T47D (cell line): ENCODE results near the gene AIF1L.

Experiments
- DNase-seq, 2 experiments: peaks; one replicate each; pipeline versions ENCODE4 v3.0.0 to v3.0.0-alpha.2; 2011 to 2012; ENCODE audit warnings: low read depth in 1 of 2, low spot score in 1 of 2
- JUND ChIP-seq: IDR thresholded peaks from 2 replicates; pipeline ENCODE4 v1.6.1; 2012; ENCODE audit warnings: low read depth
- in situ Hi-C: cut with HindIII; loops from 2 replicates; pipeline ENCODE4 v1.10.0; 2016; ENCODE audit warnings: low sequenced_read_pairs, low pct_unique_long_range_greater_than_20kb

AIF1L gene

GRCh38 chr9:131065599-131065998 is 30.7 kb upstream of the AIF1L start:
- in situ Hi-C loops: no loop called here
- DNase-seq: no peak
- no peak for TF ChIP-seq JUND

DNA sequence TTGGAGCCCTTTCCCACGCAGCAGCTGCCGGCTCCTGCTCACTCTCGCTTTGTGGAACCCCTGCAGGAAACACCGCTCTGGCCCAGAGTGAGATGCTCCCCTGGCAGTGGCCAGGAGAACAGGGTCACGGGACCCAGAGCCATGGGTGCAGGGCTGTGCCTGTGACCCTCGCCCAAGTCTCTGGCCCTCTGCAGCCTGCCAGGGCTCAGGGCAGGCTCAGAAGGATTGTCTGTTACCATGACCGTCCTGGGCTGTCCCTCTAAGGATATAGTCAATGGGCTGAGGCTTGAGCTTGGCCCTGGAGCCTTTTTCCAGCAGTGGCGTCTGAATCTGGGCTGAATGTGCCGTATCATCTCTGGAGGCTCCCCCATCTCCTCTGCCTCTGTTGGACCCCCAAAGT is 28.7 kb upstream of the AIF1L start:
- no peak for DNase-seq
- in situ Hi-C loops: no loop called here
- no peak for TF ChIP-seq JUND

DNA sequence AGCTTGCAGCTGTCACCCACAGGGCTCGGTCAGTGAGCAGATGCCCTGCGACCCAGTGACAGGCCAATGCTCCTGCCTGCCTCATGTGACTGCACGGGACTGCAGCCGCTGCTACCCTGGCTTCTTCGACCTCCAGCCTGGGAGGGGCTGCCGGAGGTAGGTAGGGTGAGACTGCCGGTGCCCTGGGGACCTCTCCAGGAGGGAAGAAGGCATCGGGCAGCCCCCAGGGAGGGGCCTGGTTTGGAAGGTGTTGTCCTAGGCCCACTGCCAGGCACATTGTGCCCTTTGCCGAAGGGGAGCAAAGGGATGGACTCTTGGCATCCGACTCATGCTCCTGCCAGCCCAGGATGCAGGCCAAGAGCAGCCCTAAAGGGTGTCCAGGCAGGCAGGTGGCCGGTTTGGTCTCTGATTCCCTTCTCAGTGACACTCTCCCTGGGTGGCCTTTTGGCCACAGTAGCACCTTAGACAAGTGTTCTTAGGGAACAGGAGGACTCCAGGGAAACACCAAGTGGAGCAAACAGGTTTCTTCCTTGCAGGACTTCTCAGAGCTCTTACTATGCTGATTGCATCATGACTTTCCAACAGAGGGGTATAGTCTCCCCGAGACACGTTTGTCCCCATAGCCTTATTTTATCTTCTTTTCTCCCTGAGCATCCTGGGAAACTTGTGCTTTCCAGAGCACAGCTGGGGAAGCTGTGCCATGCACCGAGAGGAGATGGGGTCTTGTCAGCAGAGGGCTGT is 28.1 kb upstream of the AIF1L start:
- no peak for TF ChIP-seq JUND
- DNase-seq: no peak
- in situ Hi-C loops: no loop called here

DNA sequence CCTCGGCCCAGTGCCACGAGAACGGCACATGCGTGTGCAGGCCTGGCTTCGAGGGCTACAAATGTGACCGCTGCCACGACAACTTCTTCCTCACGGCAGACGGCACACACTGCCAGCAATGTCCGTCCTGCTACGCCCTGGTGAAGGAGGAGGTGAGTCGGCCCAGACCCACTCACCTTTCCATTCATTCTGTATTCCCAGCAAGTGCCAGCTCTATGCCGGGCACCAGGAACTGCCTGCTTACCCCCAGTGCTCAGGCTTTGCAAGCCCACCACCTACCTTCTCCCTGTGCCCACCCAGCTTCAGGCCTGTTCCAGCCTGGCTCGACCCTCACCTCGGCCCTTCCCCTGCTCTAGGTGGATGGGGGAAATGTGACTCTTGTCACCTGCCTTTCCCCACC is 26.6 kb upstream of the AIF1L start:
- TF ChIP-seq JUND: no peak
- in situ Hi-C loops: no loop called here
- no peak for DNase-seq

DNA sequence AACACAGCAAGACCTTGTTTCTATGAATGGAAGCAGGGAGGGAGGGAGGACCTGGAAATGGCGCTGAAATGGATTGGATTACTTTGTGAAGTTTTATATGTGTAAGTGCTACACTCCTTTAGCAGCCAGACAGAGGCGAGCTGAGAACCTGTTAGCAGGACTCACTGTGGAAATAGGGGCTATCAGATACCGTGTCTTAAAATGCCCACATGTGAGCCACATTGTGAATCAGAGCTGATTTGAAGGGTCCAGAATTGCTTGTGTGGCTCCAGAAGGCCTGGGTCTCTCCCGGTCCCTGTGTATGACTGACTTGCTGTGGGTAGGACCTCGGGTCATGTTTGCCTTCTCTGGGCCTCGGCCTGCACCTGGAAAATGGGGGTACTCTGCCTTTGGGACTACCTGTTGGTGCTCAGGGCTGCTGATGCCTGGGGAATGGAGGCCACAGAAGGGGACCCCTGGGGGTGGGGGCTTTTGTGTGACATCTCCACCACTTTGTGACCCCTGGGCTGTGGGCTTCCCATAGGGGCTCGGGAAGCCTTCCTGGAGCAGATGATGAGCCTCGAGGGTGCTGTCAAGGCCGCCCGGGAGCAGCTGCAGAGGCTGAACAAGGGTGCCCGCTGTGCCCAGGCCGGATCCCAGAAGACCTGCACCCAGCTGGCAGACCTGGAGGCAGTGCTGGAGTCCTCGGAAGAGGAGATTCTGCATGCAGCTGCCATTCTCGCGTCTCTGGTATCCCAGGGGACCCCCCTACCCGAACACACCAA is 24.0 kb upstream of the AIF1L start:
- no peak for DNase-seq
- no peak for TF ChIP-seq JUND
- in situ Hi-C loops: no loop called here

DNA sequence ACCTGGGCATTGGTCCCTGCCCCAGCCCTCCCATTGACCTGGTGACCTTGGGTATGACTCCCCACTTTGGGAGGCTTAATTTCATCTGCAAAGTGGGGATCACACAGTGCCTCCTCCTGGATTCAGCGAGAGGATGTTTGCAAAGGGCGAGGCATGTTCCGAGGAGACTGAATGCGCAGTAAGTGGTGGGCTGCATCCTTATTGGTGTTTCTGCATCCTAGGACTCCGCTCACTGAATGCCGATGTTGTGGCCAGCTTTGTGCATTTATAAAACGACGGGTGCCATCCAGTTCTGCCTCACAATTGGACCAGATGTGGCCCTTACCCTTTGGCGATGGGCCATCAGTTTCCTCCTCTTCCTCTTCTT is 23.5 kb upstream of the AIF1L start:
- no peak for DNase-seq
- in situ Hi-C loops: no loop called here
- TF ChIP-seq JUND: no peak

GRCh38 chr9:131076347-131077195 is 19.8 kb upstream of the AIF1L start:
- DNase-seq: no peak
- in situ Hi-C loops: no loop called here
- TF ChIP-seq JUND: no peak

DNA sequence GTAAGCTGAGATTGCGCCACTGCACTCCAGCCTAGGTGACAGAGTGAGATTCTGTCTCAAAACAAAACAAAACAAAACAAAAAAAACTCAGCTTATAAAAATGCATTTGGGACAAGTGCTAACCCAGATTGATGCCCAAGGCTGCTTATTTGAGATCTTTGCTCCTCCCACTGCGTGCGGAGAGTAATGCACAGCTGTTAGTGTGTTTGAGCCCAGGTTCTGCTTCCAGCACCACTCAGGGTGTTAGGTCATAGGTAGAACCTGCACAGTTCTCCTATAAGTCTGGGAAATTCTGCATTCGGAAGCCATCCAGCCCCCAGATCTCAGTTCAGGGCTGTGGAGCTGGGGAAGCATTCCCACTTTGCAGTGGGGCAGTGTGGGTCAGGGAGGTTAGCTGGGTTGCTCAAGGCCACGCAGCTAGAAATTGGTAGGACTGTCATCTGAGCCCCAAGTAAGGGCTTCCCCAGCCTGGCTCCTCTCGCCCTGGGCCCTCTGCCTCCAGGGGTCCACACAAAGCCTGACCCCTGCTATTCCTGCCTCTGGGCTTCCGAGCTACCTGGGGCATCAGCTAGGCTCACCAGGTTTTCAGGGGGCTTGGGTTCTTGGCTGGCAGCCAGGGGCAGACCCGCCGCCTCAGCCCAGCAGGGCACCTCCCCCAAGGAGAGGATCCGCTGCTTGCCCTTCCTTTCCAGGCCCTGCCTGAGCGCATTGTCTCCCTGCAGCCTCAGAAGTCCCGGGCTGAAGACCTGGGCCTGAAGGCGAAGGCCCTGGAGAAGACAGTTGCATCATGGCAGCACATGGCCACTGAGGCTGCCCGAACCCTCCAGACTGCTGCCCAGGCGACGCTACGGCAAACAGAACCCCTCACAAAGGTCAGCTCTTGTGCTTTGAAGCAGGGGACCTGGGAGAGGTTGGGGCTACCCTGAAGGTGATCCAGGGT is 17.6 kb upstream of the AIF1L start:
- TF ChIP-seq JUND: no peak
- DNase-seq: no peak
- in situ Hi-C loops: no loop called here

GRCh38 chr9:131080589-131080988 is 15.7 kb upstream of the AIF1L start:
- DNase-seq: no peak
- in situ Hi-C loops: no loop called here
- TF ChIP-seq JUND: no peak

DNA sequence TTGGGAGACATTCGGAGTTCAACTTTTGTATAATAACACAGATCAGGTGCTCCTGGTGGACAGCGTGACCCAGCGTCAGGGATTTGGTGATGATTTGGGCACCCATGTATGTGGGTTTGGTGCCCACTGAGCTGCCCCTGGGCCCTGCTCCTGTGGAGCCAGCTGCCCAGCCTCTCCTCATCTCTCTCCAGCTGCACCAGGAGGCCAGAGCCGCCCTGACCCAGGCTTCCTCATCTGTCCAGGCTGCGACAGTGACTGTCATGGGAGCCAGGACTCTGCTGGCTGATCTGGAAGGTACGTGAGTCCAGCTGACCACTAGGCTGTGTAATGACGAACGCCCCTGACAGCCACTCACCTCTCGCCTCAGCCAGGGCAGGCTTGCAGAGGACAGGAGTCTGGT is 14.5 kb upstream of the AIF1L start:
- no peak for DNase-seq

DNA sequence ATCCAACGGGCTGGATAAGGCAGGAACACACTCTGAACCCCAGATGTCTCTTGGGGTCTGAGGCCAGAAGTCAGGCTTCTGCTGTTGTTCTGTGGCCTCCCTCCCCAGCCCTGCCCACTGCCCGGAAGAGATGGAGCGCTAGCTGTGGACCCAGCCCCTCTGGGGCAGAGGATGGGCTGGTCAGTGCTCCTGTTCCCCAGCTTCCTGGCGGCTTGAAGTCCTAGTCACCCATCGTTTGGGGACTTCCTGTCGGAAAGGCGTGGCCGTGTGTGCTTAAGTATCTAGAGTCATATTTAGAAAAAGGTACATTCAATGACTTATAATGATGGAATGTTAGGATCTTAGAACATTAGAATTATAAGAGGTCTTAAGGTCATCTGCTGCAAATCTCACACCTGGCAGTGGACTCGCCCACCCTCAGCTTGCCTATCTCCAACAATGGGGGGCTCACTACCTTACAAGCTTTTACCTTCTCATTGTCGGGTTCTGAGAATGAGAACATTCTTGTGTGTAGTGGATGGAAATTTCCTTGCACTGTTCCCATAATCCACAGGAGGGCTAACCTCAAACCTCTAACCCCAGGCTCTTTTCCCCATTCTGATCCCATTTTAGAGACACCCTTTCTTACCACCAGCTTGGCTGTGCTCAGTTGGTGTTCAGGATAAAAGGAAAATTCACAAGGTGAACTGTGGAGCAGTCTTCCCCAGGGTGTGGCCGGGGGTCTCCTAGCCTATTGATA is 13.4 kb upstream of the AIF1L start:
- no peak for DNase-seq
- no peak for TF ChIP-seq JUND
- in situ Hi-C loops: no loop called here

More for the DNA sequence above, 14.5 kb upstream of the AIF1L start:
- in situ Hi-C loops: no loop called here
- TF ChIP-seq JUND: no peak
